CD4-positive, CD25-positive, alpha-beta regulatory T cell (primary cell): Measurements from ENCODE around the gene KCNH5. TPM values are rescaled to one million over a fixed set of nuclear protein-coding genes. Genes with fewer than 3 reads are reported as not detected.
"Not testable (repeated sequence)": the region's sequence is repeated elsewhere in the genome, so short reads cannot be mapped to it uniquely, and the experiment has no call there.

Experiments used
- ATAC-seq, 2 donors: fragments of 150-1000 bp; cut with Tn5 transposase; one replicate each; pipeline ENCODE4 v1.10.0; 2021; ENCODE audit warnings: low read depth in 2 of 2, moderate number of reproducible peaks in 2 of 2, moderate library complexity in 1 of 2
- DNase-seq, 3 donors: peaks; one replicate each; pipeline versions ENCODE4 v3.0.0 to v3.0.0-alpha.2; 2012 to 2022; ENCODE audit warnings: mixed read lengths in 1 of 3
- H3K27ac ChIP-seq: one replicate; pipeline ENCODE4 v1.7.0; 2013; ENCODE audit warnings: mild to moderate bottlenecking, low read length; ENCODE audit not compliant: insufficient read depth, poor library complexity, severe bottlenecking
- H3K27me3 ChIP-seq: one replicate; pipeline ENCODE4 v1.7.0; 2013; ENCODE audit warnings: low read length; ENCODE audit not compliant: control insufficient read depth, insufficient read depth
- H3K36me3 ChIP-seq: one replicate; pipeline ENCODE4 v1.7.0; 2013; ENCODE audit warnings: mild to moderate bottlenecking, low read length, moderate library complexity; ENCODE audit not compliant: control insufficient read depth, insufficient read depth
- H3K4me1 ChIP-seq: 2 replicates; pipeline ENCODE4 v1.7.0; 2013; ENCODE audit warnings: mild to moderate bottlenecking, low read length; ENCODE audit not compliant: insufficient read depth, control insufficient read depth, poor library complexity, severe bottlenecking
- H3K4me3 ChIP-seq: one replicate; pipeline ENCODE4 v1.7.0; 2013; ENCODE audit warnings: low read depth, mild to moderate bottlenecking, low read length, moderate library complexity
- H3K9me3 ChIP-seq, 2 experiments: 1 replicate in 1 of 2; 2 replicates in 1 of 2; pipeline ENCODE4 v1.7.0; 2013; ENCODE audit warnings: low read length in 2 of 2, mild to moderate bottlenecking in 1 of 2, moderate library complexity in 1 of 2; ENCODE audit not compliant: control insufficient read depth in 2 of 2
- H3K27ac Mint-ChIP-seq, 3 donors: one replicate each; pipeline ENCODE4 v1.8.0; 2020 to 2022; ENCODE audit warnings: mild to moderate bottlenecking in 3 of 3, mixed read lengths in 3 of 3, moderate library complexity in 2 of 3
- H3K27me3 Mint-ChIP-seq: one replicate; pipeline ENCODE4 v1.8.0; 2022; ENCODE audit warnings: mild to moderate bottlenecking, mixed read lengths
- H3K36me3 Mint-ChIP-seq: one replicate; pipeline ENCODE4 v1.8.0; 2020; ENCODE audit warnings: mixed read lengths
- H3K4me1 Mint-ChIP-seq, 4 donors: one replicate each; pipeline ENCODE4 v1.8.0; 2020 to 2022; ENCODE audit warnings: mixed read lengths in 4 of 4, mild to moderate bottlenecking in 1 of 4
- H3K4me3 Mint-ChIP-seq, 4 donors: one replicate each; pipeline ENCODE4 v1.8.0; 2020 to 2022; ENCODE audit warnings: mild to moderate bottlenecking in 4 of 4, mixed read lengths in 4 of 4, moderate library complexity in 3 of 4
- H3K9me3 Mint-ChIP-seq, 7 donors: one replicate each; pipeline ENCODE4 v1.8.0; 2020 to 2022; ENCODE audit warnings: mixed read lengths in 7 of 7, mild to moderate bottlenecking in 3 of 7, moderate library complexity in 2 of 7
- polyA plus RNA-seq, 4 donors: library from polyadenylated mRNA; unstranded; fragments of 300-500 nt; fragmentation: Illumina TruSeq; gene quantifications; one replicate each; pipeline ENCODE4 v1.2.3, GENCODE V29; 2021
- total RNA-seq: library from RNA; stranded (reverse); gene quantifications from one replicate; pipeline ENCODE4 v1.2.3, GENCODE V29; 2022

The KCNH5 gene
- total and polyA plus RNA-seq, 5 donors from 2014 or later = not detected

GRCh38 chr14:62885451-62885850 is 159.8 kb downstream of the KCNH5 start:
- H3K9me3 ChIP-seq = no peaks in the 10 kb centered on the region
- DNase-seq = no peak

GRCh38 chr14:62882967-62883366 is 162.3 kb downstream of the KCNH5 start:
- Mint-ChIP-seq H3K36me3 (no peaks in the 10 kb centered on the region), H3K27ac (no peak overlapping the region), H3K27me3 (no peaks in the 10 kb centered on the region), H3K4me3 (no peak overlapping the region), H3K4me1 (no peaks in the 10 kb centered on the region), H3K9me3 (peaks cover 0 to 2% (median 0%) of the 10 kb centered on the region in 7 donors)
- Histone ChIP-seq H3K4me3 (no peak overlapping the region), H3K9me3 (no peaks in the 10 kb centered on the region), H3K4me1 (no peaks in the 10 kb centered on the region), H3K36me3 (no peaks in the 10 kb centered on the region), H3K27me3 (no peaks in the 10 kb centered on the region), H3K27ac (no peak overlapping the region)
- ATAC-seq (no peak), DNase-seq (no peak)

More at GRCh38 chr14:62885451-62885850, 159.8 kb downstream of the KCNH5 start:
- no peak overlapping the region for H3K27ac ChIP-seq
- no peak overlapping the region for H3K4me3 ChIP-seq
- Mint-ChIP-seq H3K27ac (no peak overlapping the region), H3K4me3 (no peak overlapping the region), H3K36me3 (no peaks in the 10 kb centered on the region), H3K4me1 (no peaks in the 10 kb centered on the region), H3K9me3 (peaks cover 0 to 2% (median 0%) of the 10 kb centered on the region in 7 donors), H3K27me3 (no peaks in the 10 kb centered on the region)
- no peaks in the 10 kb centered on the region for H3K36me3 ChIP-seq
- no peak for ATAC-seq
- H3K27me3 ChIP-seq = no peaks in the 10 kb centered on the region
- no peaks in the 10 kb centered on the region for H3K4me1 ChIP-seq

- no peaks in the 10 kb centered on the region for H3K27me3 ChIP-seq
- no peaks in the 10 kb centered on the region for H3K36me3 ChIP-seq
- H3K36me3 Mint-ChIP-seq = no peaks in the 10 kb centered on the region
- DNase-seq = no peak
- H3K27me3 Mint-ChIP-seq = no peaks in the 10 kb centered on the region
- no peak overlapping the region for H3K4me3 ChIP-seq
- H3K9me3 Mint-ChIP-seq = peaks cover 0 to 4% (median 2%) of the 10 kb centered on the region in 7 donors
- H3K27ac Mint-ChIP-seq = no peak overlapping the region
- no peak overlapping the region for H3K4me3 Mint-ChIP-seq
- no peak for ATAC-seq
- H3K4me1 ChIP-seq = no peaks in the 10 kb centered on the region
- no peaks in the 10 kb centered on the region for H3K4me1 Mint-ChIP-seq
- H3K9me3 ChIP-seq = no peaks in the 10 kb centered on the region
- H3K27ac ChIP-seq = no peak overlapping the region
Measured at GRCh38 chr14:62866376-62866775, 178.9 kb downstream of the KCNH5 start.

- Histone ChIP-seq H3K4me1 (no peaks in the 10 kb centered on the region), H3K9me3 (no peaks in the 10 kb centered on the region), H3K27ac (no peak overlapping the region), H3K27me3 (no peaks in the 10 kb centered on the region), H3K4me3 (no peak overlapping the region), H3K36me3 (no peaks in the 10 kb centered on the region)
- Mint-ChIP-seq H3K27ac (no peak overlapping the region), H3K9me3 (peaks cover 0 to 3% (median 1%) of the 10 kb centered on the region in 7 donors), H3K27me3 (no peaks in the 10 kb centered on the region), H3K4me3 (no peak overlapping the region), H3K36me3 (no peaks in the 10 kb centered on the region), H3K4me1 (no peaks in the 10 kb centered on the region)
- no peak for DNase-seq
- ATAC-seq = no peak
Measured at GRCh38 chr14:62864588-62864987, 180.7 kb downstream of the KCNH5 start.

GRCh38 chr14:62858011-62858410 is 187.2 kb downstream of the KCNH5 start:
- not testable (repeated sequence) for H3K27me3 ChIP-seq, H3K4me3 Mint-ChIP-seq, H3K27me3 Mint-ChIP-seq, ATAC-seq, H3K36me3 Mint-ChIP-seq, H3K9me3 ChIP-seq, H3K4me3 ChIP-seq, H3K4me1 Mint-ChIP-seq, H3K4me1 ChIP-seq, H3K27ac Mint-ChIP-seq, H3K27ac ChIP-seq, H3K36me3 ChIP-seq, H3K9me3 Mint-ChIP-seq, DNase-seq

- DNase-seq (no peak), ATAC-seq (no peak)
- no peak overlapping the region for H3K27ac Mint-ChIP-seq
- no peaks in the 10 kb centered on the region for H3K27me3 Mint-ChIP-seq
- H3K4me3 Mint-ChIP-seq = no peak overlapping the region
- no peaks in the 10 kb centered on the region for H3K36me3 Mint-ChIP-seq
- Histone ChIP-seq H3K4me3 (no peak overlapping the region), H3K4me1 (no peaks in the 10 kb centered on the region), H3K27ac (no peak overlapping the region), H3K36me3 (no peaks in the 10 kb centered on the region), H3K27me3 (no peaks in the 10 kb centered on the region), H3K9me3 (no peaks in the 10 kb centered on the region)
- no peaks in the 10 kb centered on the region for H3K4me1 Mint-ChIP-seq
- H3K9me3 Mint-ChIP-seq = peaks cover 0 to 4% (median 1%) of the 10 kb centered on the region in 7 donors
Measured at GRCh38 chr14:62854951-62855350, 190.3 kb downstream of the KCNH5 start.

- Histone ChIP-seq H3K36me3 (no peaks in the 10 kb centered on the region), H3K4me1 (no peaks in the 10 kb centered on the region), H3K27ac (no peak overlapping the region), H3K27me3 (no peaks in the 10 kb centered on the region), H3K9me3 (no peaks in the 10 kb centered on the region), H3K4me3 (no peak overlapping the region)
- H3K4me3 Mint-ChIP-seq = no peak overlapping the region
- H3K4me1 Mint-ChIP-seq = no peaks in the 10 kb centered on the region
- DNase-seq (no peak), ATAC-seq (no peak)
- H3K9me3 Mint-ChIP-seq = peaks cover 0 to 4% (median 0%) of the 10 kb centered on the region in 7 donors
- H3K27me3 Mint-ChIP-seq = no peaks in the 10 kb centered on the region
- H3K36me3 Mint-ChIP-seq = no peaks in the 10 kb centered on the region
- H3K27ac Mint-ChIP-seq = no peak overlapping the region
Measured at GRCh38 chr14:62847168-62847567, 198.1 kb downstream of the KCNH5 start.

GRCh38 chr14:62844546-62844945 is 200.7 kb downstream of the KCNH5 start:
- H3K4me3 ChIP-seq = no peak overlapping the region
- DNase-seq (no peak), ATAC-seq (no peak)
- H3K36me3 ChIP-seq = no peaks in the 10 kb centered on the region
- no peaks in the 10 kb centered on the region for H3K27me3 ChIP-seq
- H3K27ac Mint-ChIP-seq = no peak overlapping the region
- H3K9me3 ChIP-seq = no peaks in the 10 kb centered on the region
- H3K4me1 Mint-ChIP-seq = no peaks in the 10 kb centered on the region
- H3K36me3 Mint-ChIP-seq = no peaks in the 10 kb centered on the region
- H3K4me1 ChIP-seq = no peaks in the 10 kb centered on the region
- peaks cover 0 to 4% (median 0%) of the 10 kb centered on the region in 7 donors for H3K9me3 Mint-ChIP-seq
- H3K27ac ChIP-seq = no peak overlapping the region
- H3K4me3 Mint-ChIP-seq = no peak overlapping the region
- no peaks in the 10 kb centered on the region for H3K27me3 Mint-ChIP-seq
